Choroid plexus epithelial cell (primary cell): ENCODE results near the gene SLC2A10.
A peak's percentile ranks its signal among the peaks of the same experiment; 100 is the strongest.

Experiments used
- DNase-seq: peaks from one replicate; pipeline ENCODE4 v3.0.0-alpha.2; 2010; ENCODE audit warnings: low read depth
- H3K4me3 ChIP-seq: 2 replicates; pipeline ENCODE4 v1.5.1; 2011; ENCODE audit warnings: low read depth, mild to moderate bottlenecking, control low read depth, low read length, moderate library complexity
- TF ChIP-seq, protein P1 (sequence below): conservative IDR thresholded peaks from 2 replicates; pipeline ENCODE4 v1.5.1; 2011; ENCODE audit warnings: low read depth, mild to moderate bottlenecking, control low read depth, inconsistent platforms, low read length, moderate library complexity

SLC2A10 gene

DNA sequence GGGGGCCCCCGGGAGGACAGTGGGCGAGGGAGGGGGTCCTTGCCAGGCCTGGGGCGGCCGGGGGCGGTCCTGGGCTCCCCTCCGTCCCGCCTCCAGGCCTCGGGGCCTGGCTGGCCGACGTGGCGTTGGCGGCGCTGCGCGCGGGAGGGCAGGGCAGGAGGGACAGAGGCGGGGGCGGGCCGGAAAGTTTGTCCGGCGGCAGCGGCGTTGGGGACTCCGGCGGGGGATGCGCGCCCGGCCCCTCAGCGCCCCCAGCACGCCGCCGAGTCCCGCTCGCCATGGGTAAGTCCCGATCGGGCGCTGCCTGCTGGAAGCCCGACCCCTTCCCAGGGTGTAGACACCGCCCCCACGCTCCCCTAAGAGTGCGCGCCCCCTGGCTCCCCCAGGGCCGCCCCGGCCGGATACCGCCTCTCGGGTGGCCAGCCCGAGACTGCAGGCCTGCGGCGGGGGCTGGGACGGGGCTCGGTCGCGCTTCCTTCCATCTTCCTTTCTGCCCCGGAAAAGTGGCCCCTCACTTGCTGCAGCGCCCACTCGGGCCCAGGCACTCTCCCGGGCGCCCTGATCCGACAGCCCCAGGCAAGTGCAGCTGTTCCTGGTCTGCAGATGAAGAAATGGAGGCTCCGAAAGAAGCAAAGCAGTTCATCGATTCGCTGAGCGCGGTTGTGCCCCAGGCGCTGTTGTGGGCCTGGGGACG lies at the start of gene SLC2A10:
SLC2A10 (plus strand) TSS at position 191 of the 694 bp plus-strand sequence; CDS start at position 279, 88 bp downstream.
- peak; percentile 52 for DNase-seq
- TF ChIP-seq, protein P1, sequence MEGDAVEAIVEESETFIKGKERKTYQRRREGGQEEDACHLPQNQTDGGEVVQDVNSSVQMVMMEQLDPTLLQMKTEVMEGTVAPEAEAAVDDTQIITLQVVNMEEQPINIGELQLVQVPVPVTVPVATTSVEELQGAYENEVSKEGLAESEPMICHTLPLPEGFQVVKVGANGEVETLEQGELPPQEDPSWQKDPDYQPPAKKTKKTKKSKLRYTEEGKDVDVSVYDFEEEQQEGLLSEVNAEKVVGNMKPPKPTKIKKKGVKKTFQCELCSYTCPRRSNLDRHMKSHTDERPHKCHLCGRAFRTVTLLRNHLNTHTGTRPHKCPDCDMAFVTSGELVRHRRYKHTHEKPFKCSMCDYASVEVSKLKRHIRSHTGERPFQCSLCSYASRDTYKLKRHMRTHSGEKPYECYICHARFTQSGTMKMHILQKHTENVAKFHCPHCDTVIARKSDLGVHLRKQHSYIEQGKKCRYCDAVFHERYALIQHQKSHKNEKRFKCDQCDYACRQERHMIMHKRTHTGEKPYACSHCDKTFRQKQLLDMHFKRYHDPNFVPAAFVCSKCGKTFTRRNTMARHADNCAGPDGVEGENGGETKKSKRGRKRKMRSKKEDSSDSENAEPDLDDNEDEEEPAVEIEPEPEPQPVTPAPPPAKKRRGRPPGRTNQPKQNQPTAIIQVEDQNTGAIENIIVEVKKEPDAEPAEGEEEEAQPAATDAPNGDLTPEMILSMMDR: no peak
- peak within 1 kb of the TSS; percentile 76 for H3K4me3 ChIP-seq

DNA sequence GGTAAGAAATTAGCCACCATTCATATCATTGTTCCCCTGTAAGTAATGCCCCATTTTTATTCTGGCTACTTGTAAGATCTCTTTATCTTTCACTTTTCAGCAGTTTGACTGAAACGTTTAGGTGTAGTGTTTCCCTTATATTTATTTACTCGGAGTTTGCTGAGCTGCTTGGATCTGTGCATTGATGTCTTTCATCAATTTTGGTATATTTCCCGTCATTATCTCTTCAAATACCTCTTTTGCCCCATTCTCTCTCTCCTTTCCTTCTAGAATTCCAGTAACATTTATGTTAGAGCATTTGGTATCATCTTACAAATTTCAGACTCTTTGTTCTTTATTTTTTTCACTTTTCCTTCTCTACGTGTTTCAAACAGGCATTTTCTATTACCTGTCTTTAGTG lies 49.0 kb upstream of the SLC2A10 start:
- TF ChIP-seq, protein P1: no peak
- H3K4me3 ChIP-seq: no peak overlapping the region
- no peak for DNase-seq

DNA sequence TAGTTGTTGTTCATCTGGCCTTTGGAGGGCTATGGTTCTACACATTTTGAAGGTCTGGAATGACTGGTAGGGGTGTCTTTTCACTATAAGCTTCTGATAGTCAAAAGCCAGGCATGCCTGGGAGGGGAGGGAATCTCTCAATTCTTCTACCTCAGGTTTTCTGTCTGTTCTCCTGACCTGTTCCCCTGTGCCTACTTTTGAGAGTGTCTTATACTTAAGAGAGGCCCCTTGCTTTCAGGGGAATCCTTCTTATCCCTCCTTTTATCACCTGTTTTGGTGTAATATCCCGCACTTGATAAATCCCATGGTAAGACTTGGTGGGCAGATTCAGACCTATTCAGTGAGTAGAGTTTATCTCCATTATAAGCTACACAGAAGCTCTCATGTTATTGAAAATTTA lies 47.8 kb upstream of the SLC2A10 start:
- TF ChIP-seq, protein P1: no peak

DNA sequence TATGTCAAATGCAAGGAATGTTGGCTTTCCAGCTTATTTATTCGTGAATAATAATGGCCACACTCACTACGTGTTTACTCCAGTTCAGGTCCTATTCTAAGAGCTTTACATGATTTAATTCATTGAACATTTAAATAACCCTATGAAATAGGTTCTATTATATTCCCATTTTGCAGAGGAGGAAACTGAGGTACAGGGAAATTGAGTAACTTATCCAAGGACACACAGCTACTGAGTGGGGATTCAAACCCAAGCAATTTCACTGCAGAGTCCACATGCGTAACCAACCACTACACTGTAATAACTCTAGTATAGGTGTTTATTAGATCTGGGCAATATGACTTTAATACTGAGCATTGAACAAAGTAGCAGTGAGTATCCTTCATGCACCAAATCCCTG lies 45.9 kb upstream of the SLC2A10 start:
- DNase-seq: no peak
- no peak overlapping the region for H3K4me3 ChIP-seq
- TF ChIP-seq, protein P1: no peak

More for the DNA sequence above, 47.8 kb upstream of the SLC2A10 start:
- no peak overlapping the region for H3K4me3 ChIP-seq
- no peak for DNase-seq

DNA sequence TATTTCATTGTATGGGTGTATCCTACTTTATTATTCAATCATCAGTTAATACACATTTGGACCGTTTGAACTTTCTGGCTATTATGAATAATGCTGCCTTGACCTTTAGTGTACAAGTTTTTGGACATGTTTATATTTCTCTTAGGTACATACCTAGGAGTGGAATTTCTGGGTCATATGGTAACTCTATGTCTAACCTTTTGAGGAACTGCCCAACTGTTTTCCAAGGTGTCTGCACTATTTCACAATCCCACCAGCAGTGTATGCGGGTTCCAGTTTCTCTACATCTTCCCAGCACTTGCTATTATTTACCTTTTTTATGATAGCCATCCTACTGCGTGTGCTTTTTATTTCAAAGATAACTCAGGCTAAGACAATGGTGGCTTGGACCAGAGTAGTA lies 43.8 kb upstream of the SLC2A10 start:
- H3K4me3 ChIP-seq: no peak overlapping the region
- DNase-seq: no peak
- TF ChIP-seq, protein P1: no peak

DNA sequence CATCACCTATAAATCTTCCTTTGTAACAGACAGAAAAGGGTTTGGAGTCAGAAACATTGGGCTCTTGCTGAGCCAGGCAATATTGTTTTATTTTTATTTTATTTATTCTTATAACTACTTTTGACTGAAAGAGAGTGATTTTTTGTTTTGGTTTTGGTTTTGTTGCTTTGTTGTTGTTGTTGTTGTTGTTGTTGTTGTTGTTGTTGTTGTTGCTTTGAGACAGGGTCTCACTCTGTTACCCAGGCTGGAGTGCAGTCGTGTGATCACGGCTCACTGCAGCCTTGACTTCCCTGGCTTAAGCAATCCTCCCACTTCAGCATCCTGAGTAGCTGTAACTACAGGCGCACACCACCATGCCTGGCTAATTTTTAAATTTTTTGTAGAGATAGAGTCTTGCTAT lies 43.1 kb upstream of the SLC2A10 start:
- TF ChIP-seq, protein P1: no peak
- no peak for DNase-seq
- H3K4me3 ChIP-seq: no peak overlapping the region
